Tibial artery (tissue), 4 donors: Measurements from ENCODE around the gene KDM5B.

Experiments
- DNase-seq, 2 donors: peaks; one replicate each; pipeline ENCODE4 v3.0.0-alpha.2; 2019
- H3K27ac ChIP-seq, 2 donors: fragments of 200-600 bp; sonication (generic) in 1 of 2; 1 replicate in 1 of 2; 2 replicates in 1 of 2; pipeline ENCODE4 v1.5.1; 2018 to 2019; ENCODE audit warnings: mild to moderate bottlenecking in 1 of 2
- H3K27me3 ChIP-seq, 2 donors: fragments of 200-600 bp; sonication (generic) in 1 of 2; one replicate each; pipeline versions ENCODE4 v1.5.1 to v1.6.0; 2016 to 2019
- H3K36me3 ChIP-seq, 3 donors: fragments of 200-600 bp; sonication (generic) in 2 of 3; one replicate each; pipeline ENCODE4 v1.5.1; 2016 to 2019; ENCODE audit warnings: mild to moderate bottlenecking in 2 of 3
- H3K4me1 ChIP-seq, 4 donors: fragments of 200-600 bp; sonication (generic) in 2 of 4; 1 replicate in 3 of 4; 2 replicates in 1 of 4; pipeline ENCODE4 v1.5.1; 2016 to 2019
- H3K4me3 ChIP-seq, 2 donors: fragments of 200-600 bp; sonication (generic) in 1 of 2; 1 replicate in 1 of 2; 2 replicates in 1 of 2; pipeline ENCODE4 v1.5.1; 2018 to 2019; ENCODE audit warnings: mild to moderate bottlenecking in 2 of 2
- H3K9me3 ChIP-seq, 3 donors: fragments of 200-600 bp; sonication (generic) in 1 of 3; one replicate each; pipeline ENCODE4 v1.5.1; 2016 to 2019
- CTCF ChIP-seq, 2 experiments: fragments of 200-600 bp in 1 of 2; fragments of 450-650 bp in 1 of 2; IDR thresholded peaks; one replicate each; pipeline ENCODE4 v1.5.1; 2017 to 2019; ENCODE audit warnings: antibody characterized with exemption in 2 of 2, mild to moderate bottlenecking in 1 of 2, moderate library complexity in 1 of 2
- intact Hi-C: fragments of 100-400 bp; cut with DNase I; formaldehyde crosslinking; loops from one replicate; pipeline ENCODE4 v1.15.0; 2023; ENCODE audit warnings: low total_unique reads

KDM5B gene

GRCh38 chr1:202850593-202851362 is 42.6 kb upstream of the KDM5B start:
- peak in 1 of 2 donors; percentile 56 for DNase-seq
- H3K4me1 ChIP-seq, result no peaks in the 10 kb centered on the region
- no peaks in the 10 kb centered on the region for H3K27me3 ChIP-seq
- H3K27ac ChIP-seq, result no peak overlapping the region
- TF ChIP-seq CTCF (IDR thresholded peaks at IDR 0.05), result no peak
- no peak overlapping the region for H3K4me3 ChIP-seq
- H3K9me3 ChIP-seq, result no peaks in the 10 kb centered on the region
- no peaks in the 10 kb centered on the region for H3K36me3 ChIP-seq
- intact Hi-C loops, result no loop called here

GRCh38 chr1:202848191-202848542 is 39.9 kb upstream of the KDM5B start:
- DNase-seq, result no peak
- peaks cover 0 to 4% of the 10 kb centered on the region in 2 donors for H3K27me3 ChIP-seq
- H3K36me3 ChIP-seq, result no peaks in the 10 kb centered on the region
- intact Hi-C loops, result no loop called here
- H3K27ac ChIP-seq, result no peak overlapping the region
- H3K9me3 ChIP-seq, result no peaks in the 10 kb centered on the region
- no peak for TF ChIP-seq CTCF (IDR thresholded peaks at IDR 0.05)
- no peaks in the 10 kb centered on the region for H3K4me1 ChIP-seq
- no peak overlapping the region for H3K4me3 ChIP-seq

GRCh38 chr1:202844935-202845334 is 36.7 kb upstream of the KDM5B start:
- Histone ChIP-seq H3K4me3 (no peak overlapping the region), H3K27ac (no peak overlapping the region), H3K9me3 (no peaks in the 10 kb centered on the region), H3K36me3 (no peaks in the 10 kb centered on the region), H3K4me1 (no peaks in the 10 kb centered on the region), H3K27me3 (peaks cover 0 to 4% of the 10 kb centered on the region in 2 donors)
- DNase-seq, result no peak
- intact Hi-C loops, result no loop called here
- no peak for TF ChIP-seq CTCF (IDR thresholded peaks at IDR 0.05)

GRCh38 chr1:202844259-202844658 is 36.0 kb upstream of the KDM5B start:
- H3K4me1 ChIP-seq, result no peaks in the 10 kb centered on the region
- H3K27me3 ChIP-seq, result peaks cover 0 to 4% of the 10 kb centered on the region in 2 donors
- H3K9me3 ChIP-seq, result no peaks in the 10 kb centered on the region
- no peak overlapping the region for H3K4me3 ChIP-seq
- no peaks in the 10 kb centered on the region for H3K36me3 ChIP-seq
- intact Hi-C loops, result no loop called here
- no peak for TF ChIP-seq CTCF (IDR thresholded peaks at IDR 0.05)
- H3K27ac ChIP-seq, result no peak overlapping the region
- DNase-seq, result no peak

GRCh38 chr1:202843081-202843480 is 34.9 kb upstream of the KDM5B start:
- peaks cover 0 to 4% of the 10 kb centered on the region in 2 donors for H3K27me3 ChIP-seq
- no peaks in the 10 kb centered on the region for H3K9me3 ChIP-seq
- intact Hi-C loops, result no loop called here
- H3K27ac ChIP-seq, result no peak overlapping the region
- no peaks in the 10 kb centered on the region for H3K36me3 ChIP-seq
- H3K4me1 ChIP-seq, result no peaks in the 10 kb centered on the region
- TF ChIP-seq CTCF (IDR thresholded peaks at IDR 0.05), result no peak
- no peak for DNase-seq
- H3K4me3 ChIP-seq, result no peak overlapping the region
